Measurements from ENCODE around the gene SOD2. TPM values are rescaled to one million over a fixed set of nuclear protein-coding genes. Genes with fewer than 3 reads are reported as not detected.

Gene SOD2
- total and polyA plus RNA-seq, 2 of the 13 experiments (the other 11 are each of a cell fraction or from before 2014, with no cell fraction given): 304 to 309 TPM

DNA sequence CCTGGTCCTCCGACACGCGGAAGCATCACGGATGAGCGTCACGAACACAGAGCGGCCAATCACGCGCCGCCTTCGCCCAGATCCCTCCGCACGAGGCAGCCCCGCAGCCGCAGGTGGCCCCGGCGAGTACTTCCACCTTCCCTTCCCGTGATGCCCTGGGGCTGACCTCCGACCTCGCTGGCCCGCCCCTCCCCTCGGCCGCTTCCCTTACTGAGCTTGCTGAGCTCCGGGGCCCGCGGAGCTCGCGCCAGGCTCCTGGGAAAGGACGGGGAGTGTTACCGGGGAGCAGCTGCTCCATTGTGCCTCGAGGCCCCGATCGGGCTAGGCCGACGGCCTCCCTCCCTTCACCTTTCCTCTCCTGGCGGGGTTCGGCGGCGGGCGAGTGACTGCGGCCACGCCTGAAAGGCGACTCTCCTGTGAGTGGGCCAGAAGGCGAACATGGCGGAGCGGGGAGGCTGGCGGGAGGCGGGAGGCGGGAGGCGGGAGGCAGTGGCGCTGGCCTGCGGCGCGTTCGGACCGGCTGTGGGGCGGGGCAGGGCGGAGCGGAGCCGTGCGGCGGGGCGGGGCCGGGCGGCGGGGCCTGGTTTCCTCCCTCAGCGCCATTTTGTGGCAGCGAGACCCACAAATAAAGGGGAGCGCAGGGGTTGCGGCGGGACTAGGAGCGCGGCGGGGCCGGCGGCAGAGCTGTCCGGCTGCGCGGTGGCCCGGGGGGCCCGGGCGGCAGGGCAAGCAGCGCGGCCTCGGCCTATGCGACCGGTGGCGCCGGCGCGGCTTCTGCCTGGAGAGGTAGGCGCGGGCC lies 34.1 kb upstream of the SOD2 start, which contains the start of gene WTAP (continued):
- TF ChIP-seq SKIL (CRISPR knock-in tag; IDR thresholded peaks at IDR 0.05; ENCODE audit: borderline replicate concordance) (peak; percentile 72), ZMAT3 (CRISPR knock-in tag; conservative IDR thresholded peaks at IDR 0.05) (peak; percentile 98), FOXA1 (IDR thresholded peaks at IDR 0.05) (no peak), FOXA1 (CRISPR knock-in tag; IDR thresholded peaks at IDR 0.05) (peak; percentile 55), RFX5 (IDR thresholded peaks at IDR 0.05; ENCODE audit: low read depth, low read length) (peak; percentile 22; the same call in 1 of the 2 replicates), FOXO1 (CRISPR knock-in tag; IDR thresholded peaks at IDR 0.05) (peak; percentile 86), LBX2 (CRISPR knock-in tag; IDR thresholded peaks at IDR 0.05; ENCODE audit: borderline replicate concordance) (peak; percentile 98; the same call in 1 of the 2 replicates), ZNF556 (CRISPR knock-in tag; IDR thresholded peaks at IDR 0.05; ENCODE audit: borderline replicate concordance) (peak; percentile 98), SRSF4 (IDR thresholded peaks at IDR 0.05; ENCODE audit: low read depth, low read length, poor library complexity, severe bottlenecking) (no peak), NFATC3 (CRISPR knock-in tag; IDR thresholded peaks at IDR 0.05) (peak; percentile 98; the same call in 1 of the 2 replicates), RBM39 (IDR thresholded peaks at IDR 0.05; ENCODE audit: low read depth, low read length, poor library complexity, severe bottlenecking) (peak; percentile 98), PRMT3 (CRISPR knock-in tag; IDR thresholded peaks at IDR 0.05; ENCODE audit: borderline replicate concordance, low read depth) (peak; percentile 90; the same call in 1 of the 2 replicates)
- TF ChIP-seq, protein P1, sequence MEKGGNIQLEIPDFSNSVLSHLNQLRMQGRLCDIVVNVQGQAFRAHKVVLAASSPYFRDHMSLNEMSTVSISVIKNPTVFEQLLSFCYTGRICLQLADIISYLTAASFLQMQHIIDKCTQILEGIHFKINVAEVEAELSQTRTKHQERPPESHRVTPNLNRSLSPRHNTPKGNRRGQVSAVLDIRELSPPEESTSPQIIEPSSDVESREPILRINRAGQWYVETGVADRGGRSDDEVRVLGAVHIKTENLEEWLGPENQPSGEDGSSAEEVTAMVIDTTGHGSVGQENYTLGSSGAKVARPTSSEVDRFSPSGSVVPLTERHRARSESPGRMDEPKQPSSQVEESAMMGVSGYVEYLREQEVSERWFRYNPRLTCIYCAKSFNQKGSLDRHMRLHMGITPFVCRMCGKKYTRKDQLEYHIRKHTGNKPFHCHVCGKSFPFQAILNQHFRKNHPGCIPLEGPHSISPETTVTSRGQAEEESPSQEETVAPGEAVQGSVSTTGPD (CRISPR knock-in tag; IDR thresholded peaks at IDR 0.05): no peak; the same call in 1 of the 2 replicates
- TF ChIP-seq, protein P2, sequence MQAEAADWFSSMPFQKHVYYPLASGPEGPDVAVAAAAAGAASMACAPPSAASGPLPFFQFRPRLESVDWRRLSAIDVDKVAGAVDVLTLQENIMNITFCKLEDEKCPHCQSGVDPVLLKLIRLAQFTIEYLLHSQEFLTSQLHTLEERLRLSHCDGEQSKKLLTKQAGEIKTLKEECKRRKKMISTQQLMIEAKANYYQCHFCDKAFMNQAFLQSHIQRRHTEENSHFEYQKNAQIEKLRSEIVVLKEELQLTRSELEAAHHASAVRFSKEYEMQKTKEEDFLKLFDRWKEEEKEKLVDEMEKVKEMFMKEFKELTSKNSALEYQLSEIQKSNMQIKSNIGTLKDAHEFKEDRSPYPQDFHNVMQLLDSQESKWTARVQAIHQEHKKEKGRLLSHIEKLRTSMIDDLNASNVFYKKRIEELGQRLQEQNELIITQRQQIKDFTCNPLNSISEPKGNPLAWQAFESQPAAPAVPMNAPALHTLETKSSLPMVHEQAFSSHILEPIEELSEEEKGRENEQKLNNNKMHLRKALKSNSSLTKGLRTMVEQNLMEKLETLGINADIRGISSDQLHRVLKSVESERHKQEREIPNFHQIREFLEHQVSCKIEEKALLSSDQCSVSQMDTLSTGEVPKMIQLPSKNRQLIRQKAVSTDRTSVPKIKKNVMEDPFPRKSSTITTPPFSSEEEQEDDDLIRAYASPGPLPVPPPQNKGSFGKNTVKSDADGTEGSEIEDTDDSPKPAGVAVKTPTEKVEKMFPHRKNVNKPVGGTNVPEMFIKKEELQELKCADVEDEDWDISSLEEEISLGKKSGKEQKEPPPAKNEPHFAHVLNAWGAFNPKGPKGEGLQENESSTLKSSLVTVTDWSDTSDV (CRISPR knock-in tag; IDR thresholded peaks at IDR 0.05): peak; percentile 97
